Activated CD4-positive, alpha-beta T cell treated with anti-CD3 and anti-CD28 coated beads, Interleukin-2, amount 10 ng/mL, durations not matched to agents 7 days and 5 days (primary cell): ENCODE data around the gene LMAN2. TPM values are rescaled to one million over a fixed set of nuclear protein-coding genes. Genes with fewer than 3 reads are reported as not detected.
"Not testable (repeated sequence)": the region's sequence is repeated elsewhere in the genome, so short reads cannot be mapped to it uniquely, and the experiment has no call there.

Experiments used
- CTCF ChIA-PET: fragments of 350-600 bp; sonication (Branson Sonifier 250); formaldehyde crosslinking; loops from one replicate; lab custom pipeline; 2021; ENCODE audit warnings: antibody characterized with exemption; lab: Charles Lee
- POLR2A ChIA-PET: fragments of 350-600 bp; sonication (Branson Sonifier 250); formaldehyde crosslinking; loops from one replicate; lab custom pipeline; 2021; ENCODE audit warnings: antibody characterized with exemption; lab: Charles Lee
- DNase-seq: peaks from one replicate; pipeline ENCODE4 v3.0.0-alpha.2; 2020
- H3K27ac Mint-ChIP-seq: one replicate; pipeline ENCODE4 v1.8.0; 2021; ENCODE audit warnings: mild to moderate bottlenecking, moderate library complexity, mixed read lengths
- H3K27me3 Mint-ChIP-seq: one replicate; pipeline ENCODE4 v1.8.0; 2021; ENCODE audit warnings: mixed read lengths
- H3K36me3 Mint-ChIP-seq: one replicate; pipeline ENCODE4 v1.8.0; 2021; ENCODE audit warnings: low read depth, mixed read lengths
- H3K4me1 Mint-ChIP-seq: one replicate; pipeline ENCODE4 v1.8.0; 2021; ENCODE audit warnings: mixed read lengths
- H3K4me3 Mint-ChIP-seq: one replicate; pipeline ENCODE4 v1.8.0; 2021; ENCODE audit warnings: mild to moderate bottlenecking, moderate library complexity, mixed read lengths
- H3K9me3 Mint-ChIP-seq: one replicate; pipeline ENCODE4 v1.8.0; 2021; ENCODE audit warnings: mixed read lengths
- total RNA-seq, 2 experiments: library from RNA; stranded (reverse); gene quantifications; one replicate each; pipeline ENCODE4 v1.2.3, GENCODE V29; 2021

LMAN2 gene
- total RNA-seq, 2 experiments from 2014 or later, result 123 to 132 TPM

- POLR2A ChIA-PET, result not testable (repeated sequence)
- CTCF ChIA-PET, result interaction anchor here (0.6 to 11.1 kb wide), 4 partner anchors 14 to 66 kb away, joined by 3 to 145 read pairs (median 50); partner anchors contain the start of genes LMAN2 and RGS14
These were observed 24.0 kb upstream of the LMAN2 start for GRCh38 chr5:177375516-177375915.

DNA sequence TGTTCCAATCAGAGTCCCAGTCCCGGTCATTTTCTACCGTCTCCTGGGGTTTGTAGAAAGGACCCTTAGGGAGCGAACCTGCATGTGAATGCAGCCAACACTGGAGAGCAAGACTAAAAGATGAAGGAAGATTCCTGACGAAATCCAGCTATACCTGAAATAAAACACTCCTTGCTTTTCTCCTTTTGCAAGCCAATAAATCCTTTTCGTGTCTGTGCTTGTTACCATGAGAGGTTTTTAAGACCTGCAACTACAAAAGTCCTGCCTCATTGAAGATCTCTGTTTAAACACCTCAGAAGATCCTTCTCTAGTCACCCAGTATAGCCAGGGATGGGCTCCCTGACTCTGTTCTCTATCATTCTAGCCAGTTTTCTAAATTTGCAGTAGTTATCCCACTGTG is 22.7 kb upstream of the LMAN2 start:
- H3K27me3 Mint-ChIP-seq, result no peaks in the 10 kb centered on the region
- ChIA-PET CTCF (interaction anchor here (0.8 to 11.1 kb wide), 8 partner anchors 9 to 369 kb away, joined by 3 to 145 read pairs (median 6); partner anchors contain the start of genes LMAN2, RGS14 and SLC34A1), POLR2A (interaction anchor here (0.7 kb wide), 1 partner anchor 71 kb away, joined by 4 read pairs; the partner anchor contains the start of gene RAB24)
- peaks cover 41% of the 10 kb centered on the region for H3K36me3 Mint-ChIP-seq
- no peaks in the 10 kb centered on the region for H3K9me3 Mint-ChIP-seq
- no peak overlapping the region for H3K4me3 Mint-ChIP-seq
- peaks cover 54% of the 10 kb centered on the region for H3K4me1 Mint-ChIP-seq
- peak overlapping the region; percentile 84 for H3K27ac Mint-ChIP-seq
- no peak for DNase-seq

More at GRCh38 chr5:177375516-177375915, 24.0 kb upstream of the LMAN2 start:
- DNase-seq, H3K4me3 Mint-ChIP-seq, H3K27me3 Mint-ChIP-seq, H3K9me3 Mint-ChIP-seq: not testable (repeated sequence)
- Mint-ChIP-seq H3K27ac (peak overlapping the region; percentile 46), H3K36me3 (peaks cover 29% of the 10 kb centered on the region), H3K4me1 (peaks cover 50% of the 10 kb centered on the region)

DNA sequence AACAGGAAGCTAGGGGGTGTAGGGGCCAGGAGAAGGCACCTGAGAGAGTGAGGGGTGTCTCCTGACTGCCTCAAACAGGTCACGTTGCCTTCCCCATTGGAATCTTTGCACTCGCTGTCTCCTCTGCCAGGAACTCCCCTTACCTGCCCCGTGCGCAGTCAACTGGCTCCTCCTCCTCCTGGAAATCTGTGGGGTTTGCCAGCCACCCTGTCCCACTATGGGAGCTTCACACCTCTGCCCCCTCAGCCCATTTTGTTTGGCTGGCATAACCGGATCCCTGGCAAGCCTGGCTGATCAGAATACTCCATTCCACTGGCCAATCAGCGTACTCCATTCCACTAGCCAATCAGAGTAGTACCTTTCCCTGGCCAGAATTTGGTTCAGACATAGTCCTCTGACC is 22.3 kb upstream of the LMAN2 start:
- POLR2A ChIA-PET, result interaction anchor here (0.7 kb wide), 1 partner anchor 71 kb away, joined by 4 read pairs; the partner anchor contains the start of gene RAB24
- CTCF ChIA-PET, result interaction anchor here (0.8 to 11.1 kb wide), 8 partner anchors 9 to 369 kb away, joined by 3 to 145 read pairs (median 6); partner anchors contain the start of genes LMAN2, RGS14 and SLC34A1
- peaks cover 45% of the 10 kb centered on the region for H3K36me3 Mint-ChIP-seq
- no peak overlapping the region for H3K4me3 Mint-ChIP-seq
- no peak for DNase-seq
- H3K27ac Mint-ChIP-seq, result peak overlapping the region; percentile 84
- no peaks in the 10 kb centered on the region for H3K9me3 Mint-ChIP-seq
- no peaks in the 10 kb centered on the region for H3K27me3 Mint-ChIP-seq
- H3K4me1 Mint-ChIP-seq, result peaks cover 56% of the 10 kb centered on the region

- H3K36me3 Mint-ChIP-seq, result peaks cover 54% of the 10 kb centered on the region
- H3K9me3 Mint-ChIP-seq, result no peaks in the 10 kb centered on the region
- H3K4me3 Mint-ChIP-seq, result peak overlapping the region; percentile 49
- peak overlapping the region; percentile 84 for H3K27ac Mint-ChIP-seq
- no peak for DNase-seq
- H3K4me1 Mint-ChIP-seq, result peaks cover 62% of the 10 kb centered on the region
- CTCF ChIA-PET, result interaction anchor here (1.1 to 11.1 kb wide), 10 partner anchors 10 to 90 kb away, joined by 3 to 145 read pairs (median 8); partner anchors contain the start of genes LMAN2, MXD3, RGS14 and SLC34A1
- H3K27me3 Mint-ChIP-seq, result no peaks in the 10 kb centered on the region
- POLR2A ChIA-PET, result no interaction called here
These were observed 21.4 kb upstream of the LMAN2 start for GRCh38 chr5:177372910-177373309.

DNA sequence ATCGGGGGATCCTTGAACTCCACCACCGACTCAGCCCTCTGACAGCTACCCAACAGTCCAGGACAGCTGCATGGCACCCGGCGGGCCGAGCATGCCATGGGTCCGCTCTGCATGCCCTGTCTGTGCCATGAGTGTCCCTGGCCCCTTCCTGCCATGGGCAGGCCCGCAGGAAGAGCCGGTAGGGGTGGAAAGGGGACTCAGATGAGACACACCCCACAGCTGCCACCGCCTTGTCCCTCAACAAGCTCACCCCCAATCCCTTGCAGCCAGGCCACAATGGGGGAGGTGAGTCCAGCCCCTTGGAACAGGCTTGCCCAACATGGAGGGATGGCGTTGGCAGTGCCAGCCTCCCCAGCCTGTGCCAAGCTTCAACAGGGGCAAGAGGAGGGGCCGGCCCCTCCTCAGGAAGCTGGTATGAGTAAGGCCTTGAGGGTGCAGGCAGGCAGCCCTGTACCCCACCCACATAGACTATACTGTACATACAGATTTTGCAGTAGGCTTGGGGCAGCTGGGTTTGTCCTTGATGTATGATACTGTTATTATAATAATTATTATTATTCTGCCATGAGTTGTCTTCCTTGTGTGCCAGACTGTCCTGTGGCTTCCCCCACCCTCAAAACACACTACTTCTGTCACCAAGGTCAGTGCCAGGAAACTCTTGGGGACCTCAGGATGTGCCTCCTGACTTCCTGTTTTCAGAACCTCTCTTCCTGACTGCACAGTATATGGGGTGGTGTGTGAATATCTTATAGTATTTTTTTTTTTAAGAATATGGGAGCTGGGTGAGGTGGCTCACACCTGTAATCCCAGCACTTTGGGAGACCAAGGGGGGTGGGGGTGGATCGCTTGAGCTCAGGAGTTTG is 20.8 kb upstream of the LMAN2 start:
- Mint-ChIP-seq H3K27me3 (no peaks in the 10 kb centered on the region), H3K9me3 (no peaks in the 10 kb centered on the region), H3K27ac (peak overlapping the region; percentile 84), H3K4me1 (peaks cover 62% of the 10 kb centered on the region), H3K4me3 (peak overlapping the region; percentile 49), H3K36me3 (peaks cover 58% of the 10 kb centered on the region)
- peak; percentile 33 for DNase-seq
- CTCF ChIA-PET, result interaction anchor here (0.6 to 11.1 kb wide), 14 partner anchors 11 to 129 kb away, joined by 3 to 145 read pairs (median 5); partner anchors contain the start of genes LMAN2, MXD3, RGS14 and SLC34A1
- POLR2A ChIA-PET, result interaction anchor here (0.7 kb wide), 1 partner anchor 52 kb away, joined by 5 read pairs; no protein-coding TSS in a partner anchor

- H3K4me3 Mint-ChIP-seq, result peak overlapping the region; percentile 55
- no peak for DNase-seq
- ChIA-PET CTCF (interaction anchor here (0.6 to 11.1 kb wide), 14 partner anchors 13 to 130 kb away, joined by 3 to 145 read pairs (median 4); partner anchors contain the start of genes LMAN2, MXD3, RGS14 and SLC34A1), POLR2A (interaction anchor here (0.7 to 1.2 kb wide), 2 partner anchors 10 to 53 kb away, joined by 5 read pairs; no protein-coding TSS in a partner anchor)
- peak overlapping the region; percentile 84 for H3K27ac Mint-ChIP-seq
- peaks cover 65% of the 10 kb centered on the region for H3K36me3 Mint-ChIP-seq
- no peaks in the 10 kb centered on the region for H3K27me3 Mint-ChIP-seq
- H3K9me3 Mint-ChIP-seq, result no peaks in the 10 kb centered on the region
- H3K4me1 Mint-ChIP-seq, result peaks cover 65% of the 10 kb centered on the region
These were observed 19.9 kb upstream of the LMAN2 start for GRCh38 chr5:177371120-177372033.

GRCh38 chr5:177370488-177371119 is 19.1 kb upstream of the LMAN2 start:
- Mint-ChIP-seq H3K9me3 (no peaks in the 10 kb centered on the region), H3K27ac (peak overlapping the region; percentile 36), H3K36me3 (peaks cover 69% of the 10 kb centered on the region), H3K4me1 (peaks cover 66% of the 10 kb centered on the region), H3K4me3 (peak overlapping the region; percentile 36), H3K27me3 (no peaks in the 10 kb centered on the region)
- peak; percentile 56 for DNase-seq
- ChIA-PET POLR2A (interaction anchor here (1.2 kb wide), 1 partner anchor 10 kb away, joined by 5 read pairs; no protein-coding TSS in a partner anchor), CTCF (interaction anchor here (0.8 to 11.1 kb wide), 13 partner anchors 8 to 131 kb away, joined by 3 to 145 read pairs (median 6); partner anchors contain the start of genes LMAN2, RGS14 and SLC34A1)

DNA sequence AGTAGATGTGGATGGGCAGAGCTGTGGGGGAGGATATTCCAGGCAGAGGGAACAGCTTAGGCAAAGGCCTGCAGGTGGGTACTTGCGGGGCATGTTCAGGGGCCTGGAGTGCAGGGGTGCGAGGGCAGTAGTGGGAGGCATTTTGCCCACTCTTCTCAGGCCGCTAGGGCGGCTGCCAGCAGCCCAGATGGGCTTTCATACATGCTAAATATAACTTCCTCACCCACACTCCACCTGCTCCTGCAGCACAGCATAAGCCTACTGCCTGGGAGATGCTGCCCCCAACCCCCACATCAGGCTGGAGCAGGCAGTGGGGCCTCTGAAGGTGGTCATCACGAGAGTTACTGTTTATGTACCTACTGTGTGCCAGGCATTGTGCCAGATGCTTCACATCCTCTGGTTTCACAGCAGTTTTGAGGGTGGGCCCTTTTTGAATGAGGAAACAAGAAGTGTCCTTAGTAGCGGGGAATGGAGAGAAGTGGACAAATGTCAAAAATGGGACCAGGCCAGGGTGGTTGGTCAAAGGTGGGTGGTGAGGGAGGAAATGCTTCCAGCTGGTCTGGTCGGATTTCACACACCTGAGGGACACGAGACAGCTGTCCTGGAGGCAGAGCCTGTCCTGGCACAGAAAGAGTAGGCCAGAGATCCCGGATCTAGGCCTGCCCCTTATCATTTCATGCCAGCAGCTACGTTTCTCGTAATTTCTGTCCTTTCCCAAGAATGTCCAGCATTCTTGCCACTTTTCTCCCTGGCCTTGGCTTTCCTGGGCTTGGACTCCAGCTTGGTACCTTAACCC is 18.4 kb upstream of the LMAN2 start:
- ChIA-PET POLR2A (interaction anchor here (1.2 kb wide), 1 partner anchor 9 kb away, joined by 5 read pairs; no protein-coding TSS in a partner anchor), CTCF (interaction anchor here (0.7 to 11.1 kb wide), 21 partner anchors 8 to 256 kb away, joined by 3 to 145 read pairs (median 4); partner anchors contain the start of genes LMAN2, PRR7 and RGS14)
- peak overlapping the region; percentile 36 for H3K27ac Mint-ChIP-seq
- H3K9me3 Mint-ChIP-seq, result no peaks in the 10 kb centered on the region
- peaks cover 72% of the 10 kb centered on the region for H3K36me3 Mint-ChIP-seq
- peaks cover 68% of the 10 kb centered on the region for H3K4me1 Mint-ChIP-seq
- no peak for DNase-seq
- no peaks in the 10 kb centered on the region for H3K27me3 Mint-ChIP-seq
- no peak overlapping the region for H3K4me3 Mint-ChIP-seq

- peak; percentile 37 for DNase-seq
- peak overlapping the region; percentile 72 for H3K27ac Mint-ChIP-seq
- CTCF ChIA-PET, result interaction anchor here (0.6 to 9.8 kb wide), 17 partner anchors 9 to 256 kb away, joined by 3 to 145 read pairs (median 4); partner anchors contain the start of genes LMAN2, PRR7 and RGS14
These were observed 17.6 kb upstream of the LMAN2 start for GRCh38 chr5:177368869-177369644.

More at GRCh38 chr5:177368869-177369644, 17.6 kb upstream of the LMAN2 start:
- H3K4me1 Mint-ChIP-seq, result peaks cover 70% of the 10 kb centered on the region
- POLR2A ChIA-PET, result no interaction called here
- no peaks in the 10 kb centered on the region for H3K9me3 Mint-ChIP-seq
- no peak overlapping the region for H3K4me3 Mint-ChIP-seq
- peaks cover 71% of the 10 kb centered on the region for H3K36me3 Mint-ChIP-seq
- no peaks in the 10 kb centered on the region for H3K27me3 Mint-ChIP-seq
